ENCODE results near the gene OR10A4.
"Not testable (repeated sequence)": the region's sequence is repeated elsewhere in the genome, so short reads cannot be mapped to it uniquely, and the experiment has no call there.

OR10A4 gene

DNA sequence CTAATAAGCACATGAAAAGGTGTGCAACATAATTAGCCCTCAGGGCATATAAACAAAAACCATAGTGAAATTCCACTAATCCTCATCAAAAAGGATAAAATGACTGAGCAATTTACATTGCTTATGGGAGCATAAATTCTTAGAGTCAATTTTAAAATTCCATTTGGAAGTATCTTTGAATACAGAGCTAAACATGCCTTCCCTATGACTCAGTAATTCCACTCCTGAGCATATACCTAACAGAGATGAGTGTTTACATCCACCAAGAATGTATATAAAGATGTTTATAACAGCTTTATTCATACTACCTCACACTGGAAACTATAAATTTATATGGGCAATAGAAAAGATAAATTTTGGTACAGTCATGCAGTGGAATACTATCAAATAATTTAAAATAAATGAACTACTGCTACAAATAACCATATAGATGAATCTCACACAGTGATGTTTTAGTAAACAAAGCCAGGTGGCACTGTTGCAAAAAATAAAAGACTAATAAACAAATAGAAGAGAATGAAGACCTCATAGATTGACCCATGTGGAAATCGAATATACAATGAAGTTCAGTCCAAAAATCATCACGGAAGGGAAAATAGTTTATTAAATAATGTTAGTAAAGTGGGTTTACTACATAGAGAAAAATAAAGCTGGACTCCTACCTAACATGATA lies 24.0 kb downstream of the OR10A4 start:
- no peak for DNase-seq

DNA sequence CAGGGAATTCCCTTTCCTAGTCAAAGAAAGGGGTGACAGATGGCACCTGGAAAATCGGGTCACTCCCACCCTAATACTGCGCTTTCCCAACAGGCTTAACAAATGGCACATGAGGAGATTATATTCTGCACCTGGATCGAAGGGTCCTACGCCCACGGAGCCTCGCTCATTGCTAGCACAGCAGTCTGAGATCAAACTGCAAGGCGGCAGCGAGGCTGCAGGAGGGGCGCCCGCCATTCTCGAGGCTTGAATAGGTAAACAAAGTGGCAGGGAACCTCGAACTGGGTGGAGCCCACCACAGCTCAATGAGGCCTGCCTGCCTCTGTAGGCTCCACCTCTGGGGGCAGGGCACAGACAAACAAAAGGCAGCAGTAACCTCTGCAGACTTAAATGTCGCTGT lies 28.4 kb downstream of the OR10A4 start:
- DNase-seq, result not testable (repeated sequence)

DNA sequence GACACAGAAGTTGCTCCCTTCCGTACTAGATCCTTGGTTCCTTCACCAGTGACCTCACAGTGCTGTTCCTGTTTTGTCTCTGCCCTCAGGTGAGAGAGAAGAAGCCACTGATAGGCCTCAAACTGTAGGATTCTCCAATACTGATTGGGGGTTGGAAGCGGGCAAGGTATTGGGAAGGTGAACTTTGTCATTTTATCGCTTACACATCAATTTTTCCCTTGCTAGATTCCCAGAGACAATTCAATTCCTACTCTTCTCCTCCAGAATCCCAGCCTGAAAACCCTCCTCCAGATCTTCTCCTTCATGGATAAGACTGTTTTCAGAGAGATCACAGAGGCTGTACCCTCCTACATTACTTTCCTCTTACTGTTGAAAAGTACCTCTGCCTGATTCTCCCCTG lies 35.0 kb downstream of the OR10A4 start:
- DNase-seq, result no peak

DNA sequence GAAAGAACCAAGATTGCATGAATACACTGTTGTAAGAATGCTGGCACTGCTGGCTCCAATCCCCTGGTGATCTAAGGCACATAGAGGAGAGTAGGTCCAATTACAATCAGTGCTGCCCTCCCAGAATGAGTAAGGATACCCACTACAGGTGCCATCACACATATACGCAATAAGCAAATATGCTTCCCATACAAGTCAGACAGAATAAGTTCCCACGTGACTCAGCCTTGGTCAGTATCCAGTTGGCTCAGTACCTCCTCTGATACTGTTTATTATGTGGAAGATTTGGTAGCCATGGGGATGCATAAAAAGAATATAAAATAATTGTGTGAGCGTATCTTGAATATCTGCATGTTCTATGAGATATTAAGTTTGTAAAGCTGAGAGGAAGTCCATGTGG lies 35.5 kb downstream of the OR10A4 start:
- DNase-seq, result no peak

DNA sequence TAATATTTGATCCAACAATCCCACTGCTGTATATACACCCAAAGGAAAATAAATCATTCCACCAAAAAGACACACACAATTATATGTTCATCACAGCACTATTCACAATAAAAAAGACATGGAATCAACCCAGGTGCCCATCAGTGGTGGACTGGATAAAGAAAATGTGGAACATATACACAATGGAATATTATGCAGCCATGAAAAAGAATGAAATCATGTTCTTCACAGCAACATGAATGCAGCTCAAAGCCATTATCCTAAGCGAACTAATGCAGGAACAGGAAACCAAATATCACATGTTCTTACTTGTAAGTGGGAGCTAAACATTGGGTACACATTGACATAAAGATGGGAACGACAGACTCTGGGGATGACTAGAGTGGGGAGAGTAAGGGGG lies 43.3 kb downstream of the OR10A4 start:
- DNase-seq, result no peak

DNA sequence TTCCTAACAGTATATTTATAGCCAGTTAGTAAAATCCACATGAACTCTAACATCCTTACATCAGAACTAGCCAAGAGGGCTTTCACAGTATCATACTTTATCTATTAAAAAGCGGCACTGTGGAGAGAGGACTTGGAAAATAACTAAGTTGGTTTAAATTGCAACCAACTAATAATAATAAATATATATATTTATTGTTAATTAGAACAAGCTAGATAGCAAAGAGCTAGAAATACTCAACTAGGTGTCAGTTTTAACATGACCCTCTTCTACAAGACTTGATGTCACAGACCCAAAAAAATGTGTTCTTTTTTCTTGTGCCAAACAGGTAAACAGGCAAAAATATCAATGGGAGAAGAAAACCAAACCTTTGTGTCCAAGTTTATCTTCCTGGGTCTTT lies 44.3 kb downstream of the OR10A4 start, which contains the start of gene OR2D3:
Gene OR2D3, plus strand, starts transcription at position 301 of the 400 bp plus-strand sequence. Its CDS starts 0 bp downstream, at position 301.
- DNase-seq, result no peak

DNA sequence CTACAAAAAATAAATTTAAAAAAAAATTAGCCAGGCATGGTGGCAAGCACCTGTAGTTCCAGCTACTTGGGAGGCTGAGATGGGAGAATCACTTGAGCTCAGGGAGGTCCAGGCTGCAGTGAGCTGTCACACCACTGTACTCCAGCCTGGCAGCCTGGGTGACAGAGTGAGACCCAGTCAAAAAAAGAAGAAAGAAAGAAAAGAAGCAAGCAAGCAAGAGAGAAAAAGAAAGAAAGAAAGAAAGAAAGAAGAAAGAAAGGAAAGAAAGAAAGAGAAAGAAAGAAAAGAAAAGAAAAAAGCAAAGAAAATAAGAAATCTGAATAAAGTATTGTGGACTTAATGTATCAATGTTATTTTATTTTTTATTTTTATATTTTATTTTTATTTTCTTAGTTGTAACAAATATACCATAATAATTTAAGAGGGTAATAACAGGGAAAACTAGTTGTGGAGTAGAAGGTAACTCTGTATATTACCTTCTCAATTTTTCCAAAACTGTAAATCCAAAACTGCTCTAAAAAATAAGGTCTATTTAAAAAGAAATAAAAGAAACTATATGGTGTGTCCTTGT lies 48.7 kb downstream of the OR10A4 start:
- DNase-seq, result no peak

DNA sequence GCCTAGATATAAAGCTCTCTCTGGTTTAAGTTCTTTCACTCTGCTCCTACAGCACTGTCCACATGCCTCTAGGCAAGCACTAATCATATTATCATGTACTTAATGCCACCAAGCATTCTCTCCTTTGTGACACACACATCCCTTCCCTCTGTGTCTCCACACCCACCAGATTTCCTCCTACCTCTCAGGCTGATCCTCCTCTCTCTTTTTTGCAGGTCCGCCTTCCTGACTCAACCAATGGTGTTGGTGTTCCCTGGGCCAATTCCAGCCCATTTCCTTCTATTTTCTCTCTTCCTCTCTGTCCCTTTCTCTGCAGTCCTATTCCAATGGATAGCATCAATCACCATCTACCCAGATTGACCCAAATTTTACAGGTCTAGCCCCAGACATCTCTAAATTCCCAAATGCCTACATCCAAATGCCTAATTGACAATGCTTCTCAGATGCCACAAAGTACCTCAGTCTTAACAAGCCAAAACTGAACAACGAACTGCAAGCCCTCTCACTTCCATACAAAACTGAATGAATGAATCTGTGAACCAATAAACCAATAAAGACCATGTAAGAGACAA lies 49.3 kb downstream of the OR10A4 start:
- peak in 1 of 2 experiments; percentile 23 for DNase-seq

DNA sequence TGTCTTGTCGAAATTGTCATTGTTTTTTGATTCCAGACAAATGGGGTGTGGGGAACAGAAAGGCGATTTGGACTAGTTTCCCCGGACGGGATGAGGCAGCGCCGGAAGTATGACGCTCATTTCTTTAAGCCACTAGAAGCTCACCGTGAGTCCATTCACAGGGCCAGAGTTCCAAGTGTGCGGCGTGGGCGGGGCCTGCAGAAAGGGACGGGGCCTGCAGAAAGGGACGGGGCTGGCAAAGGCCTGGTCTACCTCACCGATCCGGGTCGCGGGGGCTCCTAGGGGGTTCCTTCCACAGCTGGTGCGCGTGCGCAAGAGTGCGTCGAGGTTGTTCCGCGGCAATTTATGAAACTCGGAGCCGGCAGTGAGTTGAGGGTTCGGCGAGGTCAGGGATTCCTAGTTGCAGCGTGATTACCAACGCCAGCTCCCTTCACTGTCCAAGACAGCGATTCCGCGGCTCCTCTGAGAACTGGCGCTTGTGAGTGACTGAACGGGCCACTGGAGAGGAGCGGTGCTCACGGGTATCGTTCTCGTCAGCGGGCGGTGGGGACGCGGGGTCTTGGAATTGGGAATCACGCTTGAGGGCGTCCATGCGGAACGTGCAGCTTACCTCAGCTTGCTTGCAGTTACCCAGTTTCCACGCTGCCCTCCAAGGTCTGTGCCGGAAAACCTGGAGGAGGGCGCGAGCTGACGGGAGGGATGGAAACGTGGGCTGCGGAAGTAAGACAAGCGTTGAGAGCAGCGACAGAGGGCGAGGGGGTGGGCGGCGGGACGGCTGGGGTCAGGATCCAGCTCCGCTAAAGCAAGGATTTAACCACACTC lies 50.0 kb downstream of the OR10A4 start, which contains the start of gene ZNF215:
Gene ZNF215, plus strand, starts transcription at position 219 of the 822 bp plus-strand sequence. CDS start 5,847 bp downstream, outside the sequence.
- peak; percentile 76 to 84 for DNase-seq

DNA sequence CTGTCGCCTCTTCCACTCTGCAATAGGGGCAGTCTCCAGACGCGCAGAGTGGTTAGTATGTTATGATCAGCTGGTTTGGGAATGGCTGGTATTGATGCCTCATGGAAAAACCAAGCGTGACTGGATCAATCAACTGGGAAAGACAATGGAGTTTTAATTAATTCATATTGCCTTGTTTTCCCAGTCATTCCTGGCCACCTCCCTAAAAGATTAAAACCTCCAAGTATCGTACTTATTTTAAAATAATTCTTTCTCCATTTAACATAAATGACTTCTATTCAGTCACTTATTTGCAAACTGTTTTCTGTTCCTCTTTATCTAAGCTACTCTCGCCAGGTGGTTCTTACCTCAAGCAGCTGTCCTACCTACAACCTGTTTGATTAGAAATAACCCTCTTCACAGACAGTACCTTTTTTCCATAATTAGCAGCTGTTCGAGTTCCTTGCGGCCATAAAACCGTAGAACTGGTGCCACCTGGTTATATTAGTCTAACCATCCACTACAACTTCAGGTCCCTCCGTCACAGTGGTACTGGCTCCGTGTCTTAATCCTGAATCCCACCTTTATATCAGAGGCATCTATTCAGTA lies 50.7 kb downstream of the OR10A4 start:
- peak in 1 of 2 experiments; percentile 26 for DNase-seq
